GM19193 (cell line): ENCODE data around the gene TLR8.

Experiments used
- POLR2A ChIP-seq: IDR thresholded peaks from 4 replicates; pipeline ENCODE4 v1.6.1; 2011; ENCODE audit not compliant: insufficient read depth, insufficient read length; ENCODE audit errors: extremely low read depth

TLR8 gene

GRCh38 chrX:12949927-12950656 lies 43.7 kb downstream of the TLR8 start:
- peak; percentile 73 for TF ChIP-seq POLR2A

- TF ChIP-seq POLR2A = peak; percentile 27
Measured at GRCh38 chrX:12950851-12951594, 44.6 kb downstream of the TLR8 start.

- no peak for TF ChIP-seq POLR2A
Measured at GRCh38 chrX:12951595-12951975, 45.2 kb downstream of the TLR8 start.

GRCh38 chrX:12953420-12953819 lies 47.0 kb downstream of the TLR8 start:
- no peak for TF ChIP-seq POLR2A

- no peak for TF ChIP-seq POLR2A
Measured at GRCh38 chrX:12954376-12954775, 48.0 kb downstream of the TLR8 start.

GRCh38 chrX:12954981-12955380 lies 48.6 kb downstream of the TLR8 start:
- TF ChIP-seq POLR2A = peak; percentile 17

- peak; percentile 66 for TF ChIP-seq POLR2A
Measured at GRCh38 chrX:12955882-12956703, 49.7 kb downstream of the TLR8 start.

GRCh38 chrX:12956704-12957534 lies 50.5 kb downstream of the TLR8 start:
- peak; percentile 28 for TF ChIP-seq POLR2A

- no peak for TF ChIP-seq POLR2A
Measured at GRCh38 chrX:12958059-12958458, 51.6 kb downstream of the TLR8 start.

GRCh38 chrX:12958461-12958860 lies 52.0 kb downstream of the TLR8 start:
- no peak for TF ChIP-seq POLR2A

- TF ChIP-seq POLR2A = no peak
Measured at GRCh38 chrX:12961196-12961718, 54.8 kb downstream of the TLR8 start.

- TF ChIP-seq POLR2A = no peak
Measured at GRCh38 chrX:12962041-12962504, 55.7 kb downstream of the TLR8 start.

- no peak for TF ChIP-seq POLR2A
Measured at GRCh38 chrX:12965131-12965940, 58.9 kb downstream of the TLR8 start.
